IMR-90 (cell line): ENCODE results near the gene ORM1. TPM values are rescaled to one million over a fixed set of nuclear protein-coding genes. Genes with fewer than 3 reads are reported as not detected.

Source experiments
- ATAC-seq: fragments of 200-7000 bp; cut with Tn5 transposase; 2 replicates; pipeline ENCODE4 v1.9.1; 2020; ENCODE audit warnings: low read depth, mild to moderate bottlenecking, moderate library complexity
- BruUV-seq: library from RNA; stranded (reverse); fragments of 400-500 nt; replicated peaks from 2 replicates; lab custom pipeline; 2021; lab: Mats Ljungman, UMichigan
- CTCF ChIA-PET: fragments of 300-600 bp; formaldehyde crosslinking; extraction: SDS; loops from one replicate; lab custom pipeline; 2021; ENCODE audit warnings: antibody characterized with exemption; lab: Yijun Ruan, JAX
- POLR2A ChIA-PET: fragments of 300-600 bp; sonication (Branson Sonifier 250); formaldehyde crosslinking; loops from one replicate; lab custom pipeline; 2022; ENCODE audit warnings: antibody characterized with exemption; ENCODE audit not compliant: unreplicated experiment; lab: Charles Lee
- DNase-seq: peaks from one replicate; pipeline ENCODE4 v3.0.0; 2013
- H2AFZ ChIP-seq: replicated peaks from 2 replicates; pipeline ENCODE3; 2013; ENCODE audit warnings: low read length, mild to moderate bottlenecking; ENCODE audit not compliant: poor library complexity
- H2AK5ac ChIP-seq: 2 replicates; pipeline ENCODE4 v1.6.1; 2013; ENCODE audit warnings: low read depth, low read length, inconsistent platforms
- H2AK9ac ChIP-seq: replicated peaks from 2 replicates; pipeline ENCODE3; 2013; ENCODE audit warnings: mild to moderate bottlenecking, low read depth, low read length, moderate library complexity; ENCODE audit not compliant: poor library complexity
- H2BK120ac ChIP-seq: 2 replicates; pipeline ENCODE4 v1.6.1; 2013; ENCODE audit warnings: low read depth, low read length, inconsistent platforms
- H2BK15ac ChIP-seq: 3 replicates; pipeline ENCODE4 v1.6.1; 2013; ENCODE audit warnings: low read depth, low read length, inconsistent platforms
- H2BK20ac ChIP-seq: 2 replicates; pipeline ENCODE4 v1.6.1; 2013; ENCODE audit warnings: low read depth, mild to moderate bottlenecking, inconsistent platforms, low read length, moderate library complexity
- H2BK5ac ChIP-seq: 2 replicates; pipeline ENCODE4 v1.6.1; 2013; ENCODE audit warnings: mild to moderate bottlenecking, low read depth, low read length, inconsistent platforms; ENCODE audit not compliant: poor library complexity, severe bottlenecking
- H3K14ac ChIP-seq: replicated peaks from 2 replicates; pipeline ENCODE4 v1.6.1; 2013; ENCODE audit warnings: low read depth, low read length, inconsistent platforms
- H3K18ac ChIP-seq: 2 replicates; pipeline ENCODE4 v1.6.1; 2013; ENCODE audit warnings: low read depth, low read length, control low read depth
- H3K23ac ChIP-seq: 2 replicates; pipeline ENCODE4 v1.6.1; 2013; ENCODE audit warnings: low read depth, low read length, inconsistent platforms
- H3K27ac ChIP-seq: 2 replicates; pipeline ENCODE4 v1.5.1; 2013; ENCODE audit warnings: mild to moderate bottlenecking, control low read depth, low read length; ENCODE audit not compliant: insufficient read depth
- H3K27me3 ChIP-seq: 2 replicates; pipeline ENCODE4 v1.6.1; 2013; ENCODE audit warnings: low read length; ENCODE audit not compliant: control insufficient read depth, insufficient read depth
- H3K36me3 ChIP-seq: 2 replicates; pipeline ENCODE4 v1.6.1; 2013; ENCODE audit warnings: low read length, mixed read lengths; ENCODE audit not compliant: control insufficient read depth, insufficient read depth
- H3K4ac ChIP-seq: 2 replicates; pipeline ENCODE4 v1.6.1; 2013; ENCODE audit warnings: low read depth, low read length, inconsistent platforms
- H3K4me1 ChIP-seq: 2 replicates; pipeline ENCODE4 v1.6.1; 2013; ENCODE audit warnings: low read length, mixed read lengths; ENCODE audit not compliant: control insufficient read depth, insufficient read depth
- H3K4me2 ChIP-seq: 2 replicates; pipeline ENCODE4 v1.6.1; 2013; ENCODE audit warnings: low read depth, mild to moderate bottlenecking, control low read depth, low read length, moderate library complexity
- H3K4me3 ChIP-seq: 2 replicates; pipeline ENCODE4 v1.5.1; 2013; ENCODE audit warnings: low read depth, mild to moderate bottlenecking, control low read depth, low read length, moderate library complexity; ENCODE audit not compliant: insufficient read depth
- H3K56ac ChIP-seq: 2 replicates; pipeline ENCODE4 v1.6.1; 2013; ENCODE audit warnings: low read length, inconsistent platforms; ENCODE audit not compliant: insufficient read depth; ENCODE audit errors: extremely low read depth
- H3K79me1 ChIP-seq, 2 experiments: 2 replicates each; pipeline ENCODE4 v1.6.1; 2013; ENCODE audit warnings: low read length in 2 of 2, inconsistent platforms in 1 of 2, low read depth in 1 of 2
- H3K9ac ChIP-seq: 2 replicates; pipeline ENCODE4 v1.6.1; 2013; ENCODE audit warnings: low read depth, low read length, control low read depth
- H3K9me1 ChIP-seq: 2 replicates; pipeline ENCODE4 v1.6.1; 2013; ENCODE audit warnings: low read length, inconsistent platforms; ENCODE audit not compliant: insufficient read depth
- H3K9me3 ChIP-seq: 2 replicates; pipeline ENCODE4 v1.6.1; 2013; ENCODE audit warnings: low read length; ENCODE audit not compliant: control insufficient read depth, insufficient read depth
- H4K20me1 ChIP-seq: 2 replicates; pipeline ENCODE4 v1.6.1; 2013; ENCODE audit warnings: low read length, inconsistent platforms; ENCODE audit not compliant: insufficient read depth
- H4K5ac ChIP-seq: 2 replicates; pipeline ENCODE4 v1.6.1; 2013; ENCODE audit warnings: mild to moderate bottlenecking, low read depth, low read length, control low read depth
- H4K8ac ChIP-seq, 2 experiments: 2 replicates each; pipeline ENCODE4 v1.6.1; 2013; ENCODE audit warnings: low read depth in 2 of 2, low read length in 2 of 2, control low read depth in 1 of 2, inconsistent platforms in 1 of 2
- H4K91ac ChIP-seq: 2 replicates; pipeline ENCODE4 v1.6.1; 2013; ENCODE audit warnings: low read depth, low read length, inconsistent platforms; ENCODE audit not compliant: insufficient read depth
- BHLHE40 ChIP-seq: fragments of 150-350 bp; IDR thresholded peaks from 2 replicates; pipeline ENCODE4 v1.6.1; 2016; ENCODE audit warnings: mild to moderate bottlenecking, low read depth, low read length
- CEBPB ChIP-seq: IDR thresholded peaks from 2 replicates; pipeline ENCODE4 v1.6.1; 2012; ENCODE audit warnings: low read depth, low read length, improper control_type of control experiment
- CTCF ChIP-seq: conservative IDR thresholded peaks from 2 replicates; pipeline ENCODE4 v1.5.1; 2012; ENCODE audit warnings: mild to moderate bottlenecking, low read depth, low read length, improper control_type of control experiment
- FOS ChIP-seq: fragments of 150-350 bp; IDR thresholded peaks from 2 replicates; pipeline ENCODE4 v1.6.1; 2016; ENCODE audit warnings: low read depth, low read length
- MAZ ChIP-seq: IDR thresholded peaks from 2 replicates; pipeline ENCODE4 v1.6.1; 2012; ENCODE audit warnings: low read depth, mild to moderate bottlenecking, low read length, improper control_type of control experiment, moderate library complexity, borderline replicate concordance
- MXI1 ChIP-seq: IDR thresholded peaks from 2 replicates; pipeline ENCODE4 v1.6.1; 2012; ENCODE audit warnings: low read depth, mild to moderate bottlenecking, low read length, moderate library complexity, borderline replicate concordance
- NFE2L2 ChIP-seq: fragments of 150-350 bp; IDR thresholded peaks from 2 replicates; pipeline ENCODE4 v1.6.1; 2016; ENCODE audit warnings: low read depth, mild to moderate bottlenecking, low read length
- POLR2A ChIP-seq: IDR thresholded peaks from 2 replicates; pipeline ENCODE4 v1.6.1; 2012; ENCODE audit warnings: mild to moderate bottlenecking, low read depth, low read length
- RAD21 ChIP-seq: IDR thresholded peaks from 2 replicates; pipeline ENCODE4 v1.6.1; 2012; ENCODE audit warnings: low read length, improper control_type of control experiment
- RCOR1 ChIP-seq: IDR thresholded peaks from 2 replicates; pipeline ENCODE4 v1.6.1; 2012; ENCODE audit warnings: mild to moderate bottlenecking, low read length, improper control_type of control experiment; ENCODE audit not compliant: insufficient replicate concordance
- RFX5 ChIP-seq: IDR thresholded peaks from 2 replicates; pipeline ENCODE4 v1.8.0; 2012; ENCODE audit warnings: low read depth, mild to moderate bottlenecking, low read length, moderate library complexity
- SMC3 ChIP-seq: fragments of 150-350 bp; IDR thresholded peaks from 2 replicates; pipeline ENCODE4 v1.6.1; 2016; ENCODE audit warnings: low read depth, mild to moderate bottlenecking, antibody characterized with exemption, low read length, moderate library complexity
- WGBS, 2 experiments: methylation state at CpG; one replicate each; pipeline versions ENCODE4 v1.1.5 to v1.1.7; 2013; ENCODE audit warnings: missing lambda C conversion rate in 2 of 2; ENCODE audit not compliant: insufficient read length in 1 of 2; ENCODE audit errors: extremely low coverage in 2 of 2; 5-methylcytosine and 5-hydroxymethylcytosine counted together
- dilution Hi-C: fragments of 300-500 bp; cut with HindIII; formaldehyde crosslinking; loops from one replicate; pipeline ENCODE4 v1.14.3; 2018; ENCODE audit warnings: low sequenced_read_pairs; ENCODE audit not compliant: unreplicated experiment
- in situ Hi-C: fragments of 300-500 bp; cut with MboI; formaldehyde crosslinking; loops from 3 replicates; pipeline ENCODE4 v1.14.3; 2019; ENCODE audit warnings: low sequenced_read_pairs, inconsistent platforms, mixed read lengths
- intact Hi-C: fragments of 100-400 bp; cut with micrococcal nuclease; formaldehyde crosslinking; loops from 2 replicates; pipeline ENCODE4 v1.10.0; 2022
- polyA plus RNA-seq, 3 experiments: library from polyadenylated mRNA; depleted of rRNA; stranded (reverse); fragments of >200 nt; gene quantifications; 2 replicates each; pipeline ENCODE4 v1.2.3, GENCODE V29; 2012; ENCODE audit warnings: low replicate concordance in 1 of 3
- total RNA-seq: library from RNA; depleted of rRNA; stranded (reverse); fragments of >200 nt; gene quantifications from 2 replicates; pipeline ENCODE4 v1.2.3, GENCODE V29; 2012
- TF ChIP-seq, protein P1 (sequence below): fragments of 150-350 bp; IDR thresholded peaks from 2 replicates; pipeline ENCODE4 v1.6.1; 2016; ENCODE audit warnings: low read depth, mild to moderate bottlenecking, low read length, moderate library complexity, borderline replicate concordance
- TF ChIP-seq, protein P2 (sequence below): fragments of 150-350 bp; IDR thresholded peaks from 2 replicates; pipeline ENCODE4 v1.6.1; 2017; ENCODE audit warnings: mild to moderate bottlenecking, antibody characterized with exemption, low read length, low read depth

ORM1 gene
- total and polyA plus RNA-seq, 2 of the 4 experiments (the other 2 are of a cell fraction): 0.18 TPM; not detected in 1

DNA sequence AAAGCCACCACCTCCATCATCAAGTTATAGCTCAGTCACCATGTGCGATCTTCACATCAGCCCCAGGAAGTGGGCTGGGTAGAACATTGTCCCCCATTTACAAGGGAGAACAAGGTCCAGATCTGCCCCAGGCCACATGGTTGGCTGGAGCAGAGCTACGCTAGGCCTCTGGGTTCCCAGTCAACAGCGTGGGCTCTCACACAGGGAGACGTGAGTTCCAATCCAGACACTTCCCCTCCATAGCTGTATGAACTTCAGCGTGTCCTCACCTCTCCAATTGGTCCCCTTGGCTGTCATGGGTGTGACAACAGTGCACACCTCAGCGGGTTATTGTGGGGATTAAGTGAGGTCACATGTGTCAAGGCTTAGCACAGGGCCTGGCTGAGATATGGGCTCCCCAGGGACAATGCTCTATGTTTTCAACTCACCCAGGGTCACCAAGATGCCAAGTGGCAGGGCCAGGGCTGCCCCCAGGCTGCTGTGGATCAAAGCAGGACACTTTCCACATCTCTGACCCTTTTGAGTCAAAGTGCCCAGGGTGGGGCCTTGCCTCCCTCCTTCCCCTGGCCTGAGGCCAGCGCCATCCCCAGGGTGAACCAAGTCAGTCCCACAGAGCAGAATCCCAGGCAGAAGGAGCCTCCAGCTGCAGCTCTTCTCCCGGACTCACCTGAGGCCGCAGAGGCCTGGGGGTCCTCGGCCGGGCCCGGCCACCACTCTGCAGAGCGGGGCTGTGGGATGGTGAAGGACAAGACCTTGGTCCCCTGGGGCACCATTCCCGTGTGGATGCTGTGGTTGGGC is 45.1 kb downstream of the ORM1 start:
- Histone ChIP-seq H3K4ac (peak overlapping the region; percentile 24; the same call in 1 of the 2 replicates), H3K14ac (no peak overlapping the region), H3K27me3 (no peaks in the 10 kb centered on the region), H2AFZ (no peak overlapping the region), H3K79me1 (peaks cover 6 to 19% of the 10 kb centered on the region in 2 experiments; a peak in 3 of 4 replicates), H3K4me3 (no peak overlapping the region), H4K8ac (0 out of 4 replicates have a peak overlapping the region, but pooled peaks of 1 of the 2 experiments have one; percentile 7), H4K20me1 (no peaks in the 10 kb centered on the region; the same call in 1 of the 2 replicates), H3K9me1 (peaks cover 20% of the 10 kb centered on the region), H3K9ac (no peak overlapping the region), H4K91ac (peak overlapping the region; percentile 50; the same call in 1 of the 2 replicates), H3K18ac (no peak overlapping the region), H3K36me3 (peaks cover 36% of the 10 kb centered on the region), H3K4me1 (peaks cover 16% of the 10 kb centered on the region), H2AK5ac (peak overlapping the region; percentile 42), H2BK5ac (no peak overlapping the region), H3K23ac (no peak overlapping the region), H4K5ac (no peak overlapping the region), H2BK15ac (peak overlapping the region; percentile 54; the same call in 1 of the 3 replicates), H3K4me2 (no peak overlapping the region), H3K27ac (0 out of 2 replicates have a peak overlapping the region, but pooled peaks have one; percentile 3), H2AK9ac (peak overlapping the region; percentile 44), H3K9me3 (no peaks in the 10 kb centered on the region), H2BK120ac (no peak overlapping the region), H3K56ac (no peak overlapping the region), H2BK20ac (no peak overlapping the region; the same call in none of the 2 replicates)
- 40% methylated on average over 1 of the region's 14 CpGs; no CpG with 5 or more reads in 1 of the 2 experiments for WGBS, 2 experiments
- ATAC-seq (no peak), DNase-seq (no peak)
- in situ Hi-C loops: no loop called here
- BruUV-seq: no TSS peak
- intact Hi-C loops: no loop called here
- dilution Hi-C loops: no loop called here
- ChIA-PET POLR2A (no interaction called here), CTCF (no interaction called here)
- TF ChIP-seq CEBPB: no peak
- no peak for TF ChIP-seq CTCF
- no peak for TF ChIP-seq RAD21
- no peak for TF ChIP-seq RFX5
- no peak for TF ChIP-seq MXI1
- no peak for TF ChIP-seq FOS
- no peak for TF ChIP-seq RCOR1
- TF ChIP-seq BHLHE40: no peak
- no peak for TF ChIP-seq MAZ
- TF ChIP-seq, protein P1, sequence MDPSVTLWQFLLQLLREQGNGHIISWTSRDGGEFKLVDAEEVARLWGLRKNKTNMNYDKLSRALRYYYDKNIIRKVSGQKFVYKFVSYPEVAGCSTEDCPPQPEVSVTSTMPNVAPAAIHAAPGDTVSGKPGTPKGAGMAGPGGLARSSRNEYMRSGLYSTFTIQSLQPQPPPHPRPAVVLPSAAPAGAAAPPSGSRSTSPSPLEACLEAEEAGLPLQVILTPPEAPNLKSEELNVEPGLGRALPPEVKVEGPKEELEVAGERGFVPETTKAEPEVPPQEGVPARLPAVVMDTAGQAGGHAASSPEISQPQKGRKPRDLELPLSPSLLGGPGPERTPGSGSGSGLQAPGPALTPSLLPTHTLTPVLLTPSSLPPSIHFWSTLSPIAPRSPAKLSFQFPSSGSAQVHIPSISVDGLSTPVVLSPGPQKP: no peak
- TF ChIP-seq, protein P2, sequence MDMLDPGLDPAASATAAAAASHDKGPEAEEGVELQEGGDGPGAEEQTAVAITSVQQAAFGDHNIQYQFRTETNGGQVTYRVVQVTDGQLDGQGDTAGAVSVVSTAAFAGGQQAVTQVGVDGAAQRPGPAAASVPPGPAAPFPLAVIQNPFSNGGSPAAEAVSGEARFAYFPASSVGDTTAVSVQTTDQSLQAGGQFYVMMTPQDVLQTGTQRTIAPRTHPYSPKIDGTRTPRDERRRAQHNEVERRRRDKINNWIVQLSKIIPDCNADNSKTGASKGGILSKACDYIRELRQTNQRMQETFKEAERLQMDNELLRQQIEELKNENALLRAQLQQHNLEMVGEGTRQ: no peak
- TF ChIP-seq SMC3: no peak
- no peak for TF ChIP-seq POLR2A
- no peak for TF ChIP-seq NFE2L2
